HG02884 (cell line): Measurements from ENCODE around the gene ECI1.
"Not testable (repeated sequence)": the region's sequence is repeated elsewhere in the genome, so short reads cannot be mapped to it uniquely, and the experiment has no call there.

Experiments
- ATAC-seq: cut with Tn5 transposase; IDR thresholded peaks from one replicate; pipeline ENCODE4 v1.9.1; 2021; ENCODE audit warnings: mild to moderate bottlenecking, moderate library complexity; ENCODE audit not compliant: unreplicated experiment

The ECI1 gene

GRCh38 chr16:2212362-2213324 lies 38.7 kb downstream of the ECI1 start:
- ATAC-seq: no peak

DNA sequence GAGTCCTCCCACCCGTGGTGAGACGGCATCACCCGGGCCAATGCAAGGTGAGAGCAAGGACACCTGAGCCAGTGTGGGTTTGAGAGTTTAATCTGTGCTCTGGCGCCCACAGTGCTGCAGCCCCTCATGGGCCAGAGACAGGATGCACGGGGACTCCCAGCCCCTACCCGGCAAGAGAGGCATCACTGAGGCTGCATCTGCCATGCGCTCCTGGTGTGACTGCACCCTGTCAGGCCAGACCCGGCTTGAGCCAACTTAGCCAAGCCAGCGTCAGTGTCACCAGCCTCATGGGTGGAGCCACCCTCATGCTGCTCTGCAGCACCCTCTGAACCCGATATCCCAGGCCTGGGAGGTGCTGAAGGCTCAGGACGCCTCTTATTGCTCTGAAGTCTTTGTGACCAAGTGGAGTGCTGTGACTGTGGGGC lies 39.5 kb downstream of the ECI1 start:
- no peak for ATAC-seq

- ATAC-seq: no peak
Observed at GRCh38 chr16:2210386-2211365, 40.7 kb downstream of the ECI1 start, which contains the start of gene BRICD5. BRICD5 (minus strand) TSS chr16:2210863; CDS start chr16:2210833, 30 bp downstream.

DNA sequence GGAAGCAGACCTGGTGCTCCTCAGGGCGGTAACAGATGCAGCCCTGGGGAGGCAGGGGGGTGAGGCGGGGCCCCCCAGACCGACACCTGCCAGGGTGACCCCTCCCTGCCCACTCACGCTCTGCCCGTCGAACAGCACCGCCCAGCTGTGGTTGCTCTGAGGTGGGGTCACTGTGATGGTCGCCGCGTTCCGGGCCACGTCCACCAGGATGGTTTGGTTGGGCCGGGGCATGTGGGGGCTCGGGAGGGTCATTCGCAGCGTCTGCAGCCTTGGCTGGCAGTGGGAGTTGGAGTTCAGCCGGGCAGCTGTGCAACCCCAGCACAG lies 41.4 kb downstream of the ECI1 start:
- no peak for ATAC-seq

- no peak for ATAC-seq
Observed at GRCh38 chr16:2209258-2210008, 42.0 kb downstream of the ECI1 start.

GRCh38 chr16:2208772-2209171 lies 42.6 kb downstream of the ECI1 start:
- no peak for ATAC-seq

- no peak for ATAC-seq
Observed at GRCh38 chr16:2208308-2208707, 43.1 kb downstream of the ECI1 start.

GRCh38 chr16:2207872-2208271 lies 43.5 kb downstream of the ECI1 start:
- no peak for ATAC-seq

DNA sequence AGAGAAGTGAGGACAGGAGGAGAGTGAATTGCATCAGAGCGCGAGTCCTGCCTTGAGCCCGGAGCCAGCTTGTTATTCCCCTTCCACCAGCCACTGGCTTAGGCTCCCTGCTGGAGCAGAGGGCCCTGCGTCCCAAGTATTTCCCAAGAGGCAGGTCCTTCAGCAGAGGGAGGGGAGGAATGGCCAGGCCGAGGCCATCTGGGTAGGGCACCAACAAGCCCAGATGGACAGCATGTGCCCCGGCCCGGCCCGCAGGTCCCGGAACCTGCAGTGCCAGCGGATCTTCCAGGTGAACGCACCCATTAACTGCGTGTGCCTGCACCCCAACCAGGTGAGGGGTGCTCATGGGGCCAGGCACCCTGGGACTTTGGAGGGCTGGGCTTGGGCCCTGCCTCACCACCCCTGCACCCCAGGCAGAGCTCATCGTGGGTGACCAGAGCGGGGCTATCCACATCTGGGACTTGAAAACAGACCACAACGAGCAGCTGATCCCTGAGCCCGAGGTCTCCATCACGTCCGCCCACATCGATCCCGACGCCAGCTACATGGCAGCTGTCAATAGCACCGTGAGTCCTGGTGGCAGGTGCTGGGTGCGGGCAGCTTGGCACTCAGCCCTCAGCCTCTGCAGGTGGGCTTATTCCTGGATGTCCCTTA lies 44.5 kb downstream of the ECI1 start:
- ATAC-seq: no peak

GRCh38 chr16:2206420-2206779 lies 45.0 kb downstream of the ECI1 start:
- ATAC-seq: no peak

DNA sequence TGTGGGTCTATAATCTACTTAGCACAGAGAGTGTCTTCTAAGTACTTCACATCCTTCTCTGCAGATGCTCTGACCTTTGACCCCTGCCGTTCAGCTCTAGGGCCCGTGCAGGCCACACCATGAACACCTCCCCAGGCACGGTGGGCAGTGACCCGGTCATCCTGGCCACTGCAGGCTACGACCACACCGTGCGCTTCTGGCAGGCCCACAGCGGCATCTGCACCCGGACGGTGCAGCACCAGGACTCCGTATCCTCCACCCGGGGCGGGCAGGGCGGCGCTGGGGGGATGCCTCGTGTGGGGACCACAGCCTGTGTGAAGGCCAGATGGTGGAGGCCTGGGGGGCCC lies 45.4 kb downstream of the ECI1 start:
- no peak for ATAC-seq

DNA sequence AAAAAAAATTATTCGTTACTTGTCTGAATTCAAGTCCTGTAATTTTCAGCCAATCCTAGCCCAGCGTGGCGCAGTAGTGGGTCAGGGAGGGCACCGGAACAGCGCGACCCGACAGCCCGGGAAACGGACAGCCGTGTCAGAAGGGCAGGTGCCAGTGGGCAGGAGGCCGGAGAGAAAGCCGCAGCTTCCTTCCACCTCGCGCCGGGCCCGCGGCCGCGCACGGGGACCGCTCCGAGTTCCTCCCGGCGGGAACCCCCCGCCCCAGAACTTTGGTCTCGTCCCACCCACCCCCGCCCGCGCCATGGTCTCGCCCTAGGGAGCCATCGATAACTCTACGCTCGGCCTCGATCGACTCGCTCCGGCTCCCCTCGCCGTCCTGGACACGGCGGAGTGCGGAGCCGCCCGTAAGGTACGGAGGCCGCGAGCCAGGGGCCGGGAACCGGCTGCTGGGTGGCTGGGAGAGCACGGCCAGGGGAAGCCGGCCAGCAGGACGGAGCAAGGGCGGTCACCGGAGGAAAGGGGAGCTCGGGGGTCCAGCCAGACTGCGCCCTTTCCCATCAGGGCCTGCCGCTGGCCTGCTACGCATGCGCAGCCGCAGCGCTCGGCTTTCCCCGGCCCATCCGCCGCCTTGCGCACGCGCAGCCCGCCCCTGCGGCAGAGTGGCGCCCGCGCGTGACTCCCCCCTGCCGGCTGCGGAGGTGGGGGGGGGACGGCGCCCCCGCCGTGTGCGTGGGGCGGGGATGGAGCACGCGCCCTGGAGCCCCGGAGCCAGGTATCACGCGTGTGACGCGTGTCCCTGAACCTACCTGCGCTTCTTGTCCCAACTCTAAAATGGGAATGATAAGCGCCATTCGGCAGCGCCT lies 46.1 kb downstream of the ECI1 start, which contains the start of gene MLST8:
MLST8 (plus strand) TSS at position 351 of the 863 bp plus-strand sequence. CDS start 632 bp downstream, outside the sequence.
- ATAC-seq: no peak

DNA sequence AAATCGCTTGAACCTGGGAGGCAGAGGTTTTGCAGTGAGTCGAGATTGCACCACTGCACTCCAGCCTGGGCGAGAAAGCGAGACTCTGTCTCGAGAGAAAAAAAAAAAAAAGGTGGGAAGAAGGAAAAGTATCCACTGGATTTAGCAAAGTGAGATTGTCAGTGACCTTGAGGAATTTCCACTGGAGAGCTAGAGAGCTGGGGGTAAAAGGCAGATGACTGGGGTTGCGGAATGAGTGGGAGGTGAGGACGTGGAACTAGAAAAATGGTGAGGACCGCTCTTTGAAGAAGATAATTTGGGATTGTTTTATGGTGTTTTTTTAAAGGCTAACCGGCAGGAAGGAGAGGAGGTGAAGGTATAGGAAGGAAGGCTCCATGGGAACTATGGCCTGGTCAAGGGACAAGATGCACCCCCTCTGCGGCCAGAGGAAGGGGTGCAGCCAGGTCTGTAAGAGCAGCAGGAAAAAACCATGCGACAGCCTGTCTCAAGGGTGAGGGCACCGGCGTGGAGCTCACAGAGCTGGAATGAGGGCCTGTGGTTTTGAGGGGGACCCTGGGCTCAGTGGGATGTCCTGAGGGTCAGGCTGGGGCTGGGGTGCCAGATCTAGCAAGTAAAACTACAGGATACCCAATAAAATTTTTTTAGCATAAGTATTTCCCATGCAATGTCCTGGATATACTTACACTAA lies 46.8 kb downstream of the ECI1 start:
- ATAC-seq: no peak

- not testable (repeated sequence) for ATAC-seq
Observed at GRCh38 chr16:2203119-2203688, 48.2 kb downstream of the ECI1 start.

GRCh38 chr16:2200313-2200712 lies 51.1 kb downstream of the ECI1 start:
- ATAC-seq: no peak

- no peak for ATAC-seq
Observed at GRCh38 chr16:2199621-2200139, 51.7 kb downstream of the ECI1 start.

- no peak for ATAC-seq
Observed at GRCh38 chr16:2199095-2199494, 52.3 kb downstream of the ECI1 start.

GRCh38 chr16:2198283-2198682 lies 53.1 kb downstream of the ECI1 start:
- no peak for ATAC-seq
